ENCODE results near the gene LGALS8. TPM values are rescaled to one million over a fixed set of nuclear protein-coding genes. Genes with fewer than 3 reads are reported as not detected.

LGALS8 gene
- total RNA-seq, 1 donor from 2014 or later, result 33.3 TPM

DNA sequence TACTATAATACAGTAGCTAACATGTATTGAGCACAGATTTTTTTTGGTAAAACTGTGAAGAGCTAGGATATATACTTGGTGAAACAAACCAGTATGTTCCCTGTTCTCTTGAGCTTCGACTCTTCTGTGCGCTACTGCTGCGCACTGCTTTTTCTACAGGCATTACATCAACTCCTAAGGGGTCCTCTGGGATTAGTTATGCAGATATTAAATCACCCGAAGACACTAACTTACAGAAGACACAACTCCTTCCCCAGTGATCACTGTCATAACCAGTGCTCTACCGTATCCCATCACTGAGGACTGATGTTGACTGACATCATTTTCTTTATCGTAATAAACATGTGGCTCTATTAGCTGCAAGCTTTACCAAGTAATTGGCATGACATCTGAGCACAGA is 24.7 kb downstream of the LGALS8 start:
- TF ChIP-seq, protein P1, sequence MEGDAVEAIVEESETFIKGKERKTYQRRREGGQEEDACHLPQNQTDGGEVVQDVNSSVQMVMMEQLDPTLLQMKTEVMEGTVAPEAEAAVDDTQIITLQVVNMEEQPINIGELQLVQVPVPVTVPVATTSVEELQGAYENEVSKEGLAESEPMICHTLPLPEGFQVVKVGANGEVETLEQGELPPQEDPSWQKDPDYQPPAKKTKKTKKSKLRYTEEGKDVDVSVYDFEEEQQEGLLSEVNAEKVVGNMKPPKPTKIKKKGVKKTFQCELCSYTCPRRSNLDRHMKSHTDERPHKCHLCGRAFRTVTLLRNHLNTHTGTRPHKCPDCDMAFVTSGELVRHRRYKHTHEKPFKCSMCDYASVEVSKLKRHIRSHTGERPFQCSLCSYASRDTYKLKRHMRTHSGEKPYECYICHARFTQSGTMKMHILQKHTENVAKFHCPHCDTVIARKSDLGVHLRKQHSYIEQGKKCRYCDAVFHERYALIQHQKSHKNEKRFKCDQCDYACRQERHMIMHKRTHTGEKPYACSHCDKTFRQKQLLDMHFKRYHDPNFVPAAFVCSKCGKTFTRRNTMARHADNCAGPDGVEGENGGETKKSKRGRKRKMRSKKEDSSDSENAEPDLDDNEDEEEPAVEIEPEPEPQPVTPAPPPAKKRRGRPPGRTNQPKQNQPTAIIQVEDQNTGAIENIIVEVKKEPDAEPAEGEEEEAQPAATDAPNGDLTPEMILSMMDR (IDR thresholded peaks at IDR 0.05; ENCODE audit: partially characterized antibody, unreplicated experiment), result no peak
- H3K9me3 Mint-ChIP-seq (ENCODE audit: unreplicated experiment), result no peaks in the 10 kb centered on the region
- no peak overlapping the region for H3K27ac Mint-ChIP-seq (ENCODE audit: unreplicated experiment)
- H3K4me1 Mint-ChIP-seq (ENCODE audit: low read depth, unreplicated experiment), result peaks cover 2% of the 10 kb centered on the region
- DNase-seq, result no peak
- H3K27me3 Mint-ChIP-seq (ENCODE audit: unreplicated experiment), result peaks cover 6% of the 10 kb centered on the region
- H3K36me3 Mint-ChIP-seq (ENCODE audit: unreplicated experiment), result peaks cover 6% of the 10 kb centered on the region
- no peak overlapping the region for H3K4me3 Mint-ChIP-seq (ENCODE audit: unreplicated experiment)

DNA sequence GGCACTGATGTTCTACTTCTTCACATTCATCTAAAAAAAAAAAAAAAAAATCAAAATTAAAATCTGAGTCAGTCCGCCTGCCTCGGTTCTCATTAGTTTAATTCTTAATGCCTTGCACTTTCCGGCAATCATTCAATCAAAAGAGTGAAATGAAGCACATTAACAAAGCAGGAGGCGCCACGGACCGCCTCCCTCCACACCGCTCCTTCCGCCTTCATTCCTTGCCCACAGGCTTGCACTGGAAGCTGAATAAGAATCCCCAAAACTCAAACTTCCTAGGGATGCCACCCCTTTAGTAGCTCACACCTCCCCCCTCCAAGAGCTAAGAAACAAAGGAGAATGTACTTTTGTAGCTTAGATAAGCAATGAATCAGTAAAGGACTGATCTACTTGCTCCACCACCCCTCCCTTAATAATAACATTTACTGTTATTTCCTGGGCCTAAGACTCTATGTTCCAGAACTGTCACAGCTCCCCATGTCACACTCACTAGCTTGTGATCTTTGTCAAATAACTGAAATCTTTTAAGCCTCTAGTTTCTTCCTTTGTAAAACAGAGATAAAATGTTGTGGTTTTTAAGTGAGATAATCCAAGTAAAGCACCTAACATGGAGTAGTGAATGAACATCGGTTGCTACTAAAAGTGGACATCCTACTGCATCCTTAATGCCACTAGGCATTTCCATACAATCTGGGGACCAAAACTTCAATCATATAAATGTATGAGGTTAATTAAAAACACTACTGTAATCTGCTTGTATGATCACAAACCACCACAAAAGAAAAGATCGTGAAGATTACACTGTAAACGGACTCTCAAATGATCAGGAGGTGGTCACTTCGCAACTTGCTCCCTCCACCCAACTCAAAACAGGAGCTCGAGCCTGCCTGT is 27.4 kb downstream of the LGALS8 start:
- Mint-ChIP-seq H3K27ac (ENCODE audit: unreplicated experiment) (no peak overlapping the region), H3K9me3 (ENCODE audit: unreplicated experiment) (no peaks in the 10 kb centered on the region)

DNA sequence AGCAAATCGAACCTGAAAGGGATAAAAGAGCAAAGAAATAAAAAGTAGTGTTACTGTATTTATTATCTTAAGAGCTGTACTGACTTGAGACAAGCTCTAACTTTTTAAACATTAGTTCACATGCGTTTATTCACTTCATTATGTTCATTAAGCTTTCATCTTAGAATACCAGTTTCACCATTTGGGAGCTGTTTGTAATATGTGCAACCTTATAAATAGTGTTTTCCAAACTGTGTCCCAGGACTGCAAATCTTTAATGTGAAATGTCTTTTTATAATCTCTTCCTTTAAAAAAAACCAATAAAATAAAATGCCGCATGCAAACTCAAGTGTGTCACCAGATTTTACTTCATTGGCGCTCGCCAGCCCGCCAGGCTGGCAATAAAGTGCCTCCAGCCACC is 28.3 kb downstream of the LGALS8 start:
- TF ChIP-seq, protein P1 (IDR thresholded peaks at IDR 0.05; ENCODE audit: partially characterized antibody, unreplicated experiment), result no peak
- H3K4me1 Mint-ChIP-seq (ENCODE audit: low read depth, unreplicated experiment), result no peaks in the 10 kb centered on the region
- DNase-seq, result no peak
- H3K27me3 Mint-ChIP-seq (ENCODE audit: unreplicated experiment), result peaks cover 2% of the 10 kb centered on the region
- H3K27ac Mint-ChIP-seq (ENCODE audit: unreplicated experiment), result no peak overlapping the region
- no peak overlapping the region for H3K4me3 Mint-ChIP-seq (ENCODE audit: unreplicated experiment)
- H3K9me3 Mint-ChIP-seq (ENCODE audit: unreplicated experiment), result no peaks in the 10 kb centered on the region
- H3K36me3 Mint-ChIP-seq (ENCODE audit: unreplicated experiment), result no peaks in the 10 kb centered on the region

More for the DNA sequence above, 27.4 kb downstream of the LGALS8 start:
- Mint-ChIP-seq H3K4me3 (ENCODE audit: unreplicated experiment) (no peak overlapping the region), H3K36me3 (ENCODE audit: unreplicated experiment) (no peaks in the 10 kb centered on the region), H3K4me1 (ENCODE audit: low read depth, unreplicated experiment) (no peaks in the 10 kb centered on the region), H3K27me3 (ENCODE audit: unreplicated experiment) (peaks cover under 1% of the 10 kb centered on the region)
- TF ChIP-seq, protein P1 (IDR thresholded peaks at IDR 0.05; ENCODE audit: partially characterized antibody, unreplicated experiment), result no peak
- DNase-seq, result no peak

DNA sequence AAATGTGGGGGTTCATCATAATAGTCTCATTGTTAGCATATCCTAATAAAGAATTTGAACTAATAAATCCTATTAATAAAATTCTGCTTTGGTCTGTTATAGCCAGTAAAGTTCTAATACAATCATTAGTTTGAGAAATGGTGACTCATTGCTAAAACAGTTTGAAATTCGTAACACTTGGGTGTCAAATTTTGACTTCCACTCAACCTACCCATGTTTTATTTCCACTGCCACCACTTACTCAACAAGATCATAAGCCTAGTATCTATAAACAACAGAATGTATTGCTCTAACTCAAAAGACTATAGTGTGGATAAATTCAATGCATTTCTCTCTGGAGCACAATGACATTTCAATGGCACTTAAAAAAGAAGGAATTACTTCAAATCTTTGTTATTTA is 29.1 kb downstream of the LGALS8 start:
- Mint-ChIP-seq H3K36me3 (ENCODE audit: unreplicated experiment) (no peaks in the 10 kb centered on the region), H3K9me3 (ENCODE audit: unreplicated experiment) (no peaks in the 10 kb centered on the region), H3K4me3 (ENCODE audit: unreplicated experiment) (no peak overlapping the region), H3K27me3 (ENCODE audit: unreplicated experiment) (peaks cover 2% of the 10 kb centered on the region), H3K27ac (ENCODE audit: unreplicated experiment) (no peak overlapping the region), H3K4me1 (ENCODE audit: low read depth, unreplicated experiment) (no peaks in the 10 kb centered on the region)
- DNase-seq, result no peak
- TF ChIP-seq, protein P1 (IDR thresholded peaks at IDR 0.05; ENCODE audit: partially characterized antibody, unreplicated experiment), result no peak

DNA sequence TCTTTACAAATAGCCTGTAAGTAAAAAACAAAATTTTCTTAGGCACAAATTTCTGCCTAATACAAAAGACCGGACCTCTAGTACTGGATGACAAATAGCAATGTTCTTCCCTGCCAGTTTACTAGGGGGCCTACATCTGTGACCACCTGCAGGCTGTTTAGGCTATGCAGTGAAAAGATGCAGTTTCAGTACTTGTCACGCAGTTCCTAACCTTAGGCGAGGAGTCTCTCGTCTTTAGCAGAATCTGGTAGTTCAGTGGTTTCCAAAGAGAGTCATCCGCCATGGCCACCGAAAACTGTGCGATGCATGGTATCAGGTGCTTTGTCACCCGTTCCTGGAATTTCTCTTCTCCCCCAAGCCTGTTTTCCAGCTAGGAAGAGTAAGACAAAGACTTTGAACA is 29.6 kb downstream of the LGALS8 start:
- Mint-ChIP-seq H3K4me3 (ENCODE audit: unreplicated experiment) (no peak overlapping the region), H3K27me3 (ENCODE audit: unreplicated experiment) (peaks cover 2% of the 10 kb centered on the region), H3K36me3 (ENCODE audit: unreplicated experiment) (no peaks in the 10 kb centered on the region), H3K27ac (ENCODE audit: unreplicated experiment) (no peak overlapping the region), H3K4me1 (ENCODE audit: low read depth, unreplicated experiment) (peaks cover 2% of the 10 kb centered on the region), H3K9me3 (ENCODE audit: unreplicated experiment) (no peaks in the 10 kb centered on the region)
- no peak for DNase-seq
- TF ChIP-seq, protein P1 (IDR thresholded peaks at IDR 0.05; ENCODE audit: partially characterized antibody, unreplicated experiment), result no peak

All from glutamatergic neuron (in vitro differentiated cells).